ENCODE results near the gene ITM2C. TPM values are rescaled to one million over a fixed set of nuclear protein-coding genes. Genes with fewer than 3 reads are reported as not detected.

ITM2C gene
- total RNA-seq, 2 experiments from 2014 or later = 25.4 to 26.8 TPM

DNA sequence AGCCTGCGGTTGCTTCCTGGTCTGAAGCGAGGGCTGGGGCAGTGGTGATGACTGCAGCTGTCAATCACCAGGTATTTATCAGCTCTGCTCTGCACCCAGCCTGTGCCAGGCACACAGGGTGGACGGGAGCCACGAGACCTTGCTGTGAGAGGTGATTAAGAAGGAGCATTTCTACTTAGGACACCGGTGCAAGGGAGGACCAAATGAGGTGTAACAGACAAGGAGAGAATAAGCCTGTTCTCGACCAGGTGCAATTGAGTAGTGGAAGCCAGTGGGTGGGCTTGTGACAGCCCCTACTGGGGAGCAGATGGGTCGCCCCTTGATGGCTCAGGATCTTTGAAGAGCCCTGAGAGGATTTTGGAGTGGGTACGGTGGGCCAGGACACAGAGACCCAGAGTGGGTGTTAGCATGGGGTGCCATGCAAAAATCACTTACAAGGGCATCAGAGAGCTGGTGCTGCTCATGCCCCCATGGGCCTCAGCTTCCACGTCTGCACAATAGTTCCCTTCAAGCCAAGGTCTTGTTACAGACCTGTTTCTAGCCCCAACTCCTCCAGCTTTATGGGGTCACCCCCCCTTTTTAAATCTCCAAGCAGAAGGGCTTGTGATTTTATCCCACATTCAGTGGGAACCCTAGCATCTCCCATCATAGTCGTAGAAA is 35.7 kb downstream of the ITM2C start:
- peaks cover 30% of the 10 kb centered on the region for H3K4me1 Mint-ChIP-seq
- no peak overlapping the region for H3K27ac Mint-ChIP-seq
- peaks cover 30% of the 10 kb centered on the region for H3K27me3 Mint-ChIP-seq
- no peaks in the 10 kb centered on the region for H3K9me3 Mint-ChIP-seq
- no peaks in the 10 kb centered on the region for H3K36me3 Mint-ChIP-seq (ENCODE audit: low read depth)
- DNase-seq = peak; percentile 13
- CTCF ChIA-PET = interaction anchor here (1.6 to 11.5 kb wide), 4 partner anchors 73 to 156 kb away, joined by 3 to 230 read pairs (median 9); partner anchors contain the start of gene PSMD1
- no peak overlapping the region for H3K4me3 Mint-ChIP-seq
- POLR2A ChIA-PET = interaction anchor here (1.2 to 1.3 kb wide), 2 partner anchors 24 to 85 kb away, joined by 3 to 4 read pairs; partner anchors contain the start of gene GPR55

GRCh38 chr2:230901006-230901405 is 36.3 kb downstream of the ITM2C start:
- DNase-seq = peak; percentile 12
- H3K9me3 Mint-ChIP-seq = no peaks in the 10 kb centered on the region
- H3K4me1 Mint-ChIP-seq = peaks cover 35% of the 10 kb centered on the region
- H3K27ac Mint-ChIP-seq = no peak overlapping the region
- ChIA-PET POLR2A (interaction anchor here (1.3 to 1.9 kb wide), 3 partner anchors 24 to 86 kb away, joined by 4 to 12 read pairs (median 7); partner anchors contain the start of gene GPR55), CTCF (interaction anchor here (1.6 to 11.5 kb wide), 4 partner anchors 73 to 156 kb away, joined by 3 to 230 read pairs (median 9); partner anchors contain the start of gene PSMD1)
- H3K27me3 Mint-ChIP-seq = peaks cover 30% of the 10 kb centered on the region
- no peaks in the 10 kb centered on the region for H3K36me3 Mint-ChIP-seq (ENCODE audit: low read depth)
- H3K4me3 Mint-ChIP-seq = no peak overlapping the region

DNA sequence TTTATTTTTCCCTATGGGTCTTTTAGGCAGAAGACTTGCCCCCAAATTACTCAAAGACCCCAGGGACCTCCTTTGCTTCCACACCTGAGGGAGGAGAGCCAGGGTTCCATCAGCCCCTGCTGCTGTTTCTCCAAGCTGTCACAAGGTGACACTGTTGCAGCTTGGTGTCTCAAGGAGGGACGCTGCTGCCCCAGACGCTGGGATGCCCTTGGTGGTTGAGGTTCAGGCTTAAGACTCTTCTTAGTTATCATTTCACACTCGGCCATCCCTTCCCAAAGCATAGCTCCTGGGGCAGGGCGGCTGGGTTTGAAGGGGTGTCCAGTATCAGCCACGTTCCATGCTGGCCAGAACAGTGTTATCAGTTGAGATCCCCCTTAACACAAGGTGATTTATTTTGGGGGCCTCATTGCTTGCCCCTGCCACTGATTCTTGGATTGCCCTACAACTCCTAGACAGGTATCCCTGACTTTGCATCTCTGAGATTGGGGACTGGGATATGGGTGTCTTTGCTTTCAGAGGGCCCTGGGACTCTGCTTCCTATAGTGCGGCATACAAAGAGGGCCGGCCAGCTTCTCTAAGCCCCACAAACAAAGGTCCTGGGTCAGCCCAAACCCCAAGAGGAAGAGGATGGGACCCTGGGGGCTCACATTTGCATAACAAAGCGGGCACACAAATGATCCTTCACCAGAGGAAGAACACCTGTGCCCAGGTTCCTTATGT is 37.6 kb downstream of the ITM2C start:
- no peaks in the 10 kb centered on the region for H3K9me3 Mint-ChIP-seq
- no peak overlapping the region for H3K27ac Mint-ChIP-seq
- H3K4me1 Mint-ChIP-seq = peaks cover 41% of the 10 kb centered on the region
- ChIA-PET POLR2A (interaction anchor here (1.1 to 1.9 kb wide), 3 partner anchors 22 to 85 kb away, joined by 5 to 12 read pairs (median 7); partner anchors contain the start of gene GPR55), CTCF (interaction anchor here (0.7 to 11.5 kb wide), 17 partner anchors 10 to 165 kb away, joined by 3 to 230 read pairs (median 5); partner anchors contain the start of genes GPR55 and PSMD1)
- H3K36me3 Mint-ChIP-seq (ENCODE audit: low read depth) = no peaks in the 10 kb centered on the region
- peaks cover 22% of the 10 kb centered on the region for H3K27me3 Mint-ChIP-seq
- H3K4me3 Mint-ChIP-seq = no peak overlapping the region
- peak; percentile 58 for DNase-seq

DNA sequence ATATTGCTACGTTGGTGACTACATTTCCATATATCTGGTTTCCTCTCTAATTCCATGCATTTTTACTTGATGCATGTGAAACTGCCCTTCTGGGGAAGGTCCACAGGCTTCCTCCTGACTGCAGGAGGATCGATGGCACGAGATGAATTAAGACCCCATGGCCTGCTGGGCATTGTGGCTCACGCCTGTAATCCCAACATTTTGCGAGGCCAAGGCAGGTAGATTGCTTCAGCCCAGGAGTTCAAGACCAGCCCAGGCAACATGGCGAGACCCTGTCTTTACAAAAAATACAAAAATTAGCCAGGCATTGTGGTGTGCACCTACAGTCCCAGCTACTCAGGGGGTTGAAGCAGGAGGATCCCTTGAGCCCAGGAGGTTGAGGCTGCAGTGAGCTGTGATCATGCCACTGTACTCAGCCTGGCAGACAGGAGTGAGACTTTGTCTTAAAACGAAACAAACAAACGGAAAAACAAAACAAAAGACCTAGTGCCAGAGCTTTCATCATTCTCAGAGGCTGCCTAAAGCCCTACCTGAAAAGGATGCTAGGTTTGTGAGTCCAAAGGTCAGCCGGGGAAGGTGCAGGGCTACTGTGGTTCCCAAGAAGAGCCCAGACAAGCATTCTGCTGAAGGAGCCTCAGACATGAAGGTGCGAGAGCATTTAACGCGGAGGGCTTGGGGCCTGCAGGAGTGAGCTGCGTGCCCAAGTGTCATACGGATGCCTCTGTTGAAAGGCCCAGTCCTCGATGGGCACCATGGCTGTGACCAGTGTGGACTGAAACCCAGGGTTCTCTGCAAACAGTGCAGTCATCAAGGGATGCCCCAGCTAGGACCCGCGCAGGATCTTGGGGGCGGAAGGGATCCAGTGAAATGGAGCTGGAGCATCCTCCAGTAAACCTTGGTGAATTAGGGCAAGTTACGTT is 38.7 kb downstream of the ITM2C start:
- Mint-ChIP-seq H3K27ac (no peak overlapping the region), H3K9me3 (no peaks in the 10 kb centered on the region), H3K27me3 (peaks cover 18% of the 10 kb centered on the region), H3K36me3 (ENCODE audit: low read depth) (peaks cover 4% of the 10 kb centered on the region), H3K4me1 (peaks cover 50% of the 10 kb centered on the region), H3K4me3 (no peak overlapping the region)
- DNase-seq = peak; percentile 15
- ChIA-PET CTCF (interaction anchor here (0.8 to 11.5 kb wide), 11 partner anchors 9 to 164 kb away, joined by 3 to 230 read pairs (median 5); partner anchors contain the start of gene GPR55), POLR2A (interaction anchor here (0.7 to 6.0 kb wide), 4 partner anchors 21 to 89 kb away, joined by 3 to 51 read pairs (median 4); partner anchors contain the start of gene GPR55)

DNA sequence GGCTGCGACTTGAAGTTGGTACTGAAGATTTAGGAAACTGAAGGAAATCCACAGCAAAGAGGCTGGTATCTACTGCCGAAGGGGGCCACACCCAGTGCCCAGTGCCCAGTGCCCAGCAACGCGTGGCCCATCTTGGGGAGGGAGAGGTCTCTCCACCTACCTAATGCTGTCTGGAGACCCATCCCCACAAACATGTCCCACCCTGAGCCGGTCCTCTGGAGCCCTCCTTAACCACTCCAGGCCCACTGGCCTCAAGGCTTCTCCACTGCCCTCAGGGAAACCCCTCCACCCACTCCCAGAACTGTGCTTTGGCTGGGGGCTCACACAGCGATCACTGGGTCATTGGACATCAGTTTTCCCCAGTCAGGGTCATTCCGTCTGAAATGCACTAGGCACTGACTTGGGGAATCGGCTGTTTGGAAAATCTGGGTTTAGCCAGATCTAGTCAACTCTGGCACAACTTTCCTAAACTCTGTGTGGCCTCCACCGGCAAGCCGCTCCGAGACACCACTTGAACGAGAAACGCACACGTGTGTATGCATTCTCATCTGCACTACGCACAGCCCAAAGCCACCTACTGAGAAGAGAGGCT is 40.2 kb downstream of the ITM2C start:
- H3K27me3 Mint-ChIP-seq = peaks cover 18% of the 10 kb centered on the region
- no peaks in the 10 kb centered on the region for H3K9me3 Mint-ChIP-seq
- POLR2A ChIA-PET = interaction anchor here (0.7 to 6.0 kb wide), 5 partner anchors 10 to 81 kb away, joined by 3 to 51 read pairs (median 4); partner anchors contain the start of gene GPR55
- CTCF ChIA-PET = interaction anchor here (0.7 to 11.5 kb wide), 9 partner anchors 19 to 148 kb away, joined by 3 to 230 read pairs (median 5); partner anchors contain the start of gene GPR55
- no peak for DNase-seq
- no peak overlapping the region for H3K27ac Mint-ChIP-seq
- peaks cover 58% of the 10 kb centered on the region for H3K4me1 Mint-ChIP-seq
- peaks cover 14% of the 10 kb centered on the region for H3K36me3 Mint-ChIP-seq (ENCODE audit: low read depth)
- no peak overlapping the region for H3K4me3 Mint-ChIP-seq

- H3K27ac Mint-ChIP-seq = no peak overlapping the region
- ChIA-PET POLR2A (interaction anchor here (0.7 to 6.0 kb wide), 6 partner anchors 9 to 80 kb away, joined by 3 to 51 read pairs (median 4); partner anchors contain the start of gene GPR55), CTCF (interaction anchor here (0.6 to 11.5 kb wide), 8 partner anchors 18 to 746 kb away, joined by 3 to 230 read pairs (median 5); partner anchors contain the start of gene GPR55)
- peaks cover 17% of the 10 kb centered on the region for H3K27me3 Mint-ChIP-seq
- no peak overlapping the region for H3K4me3 Mint-ChIP-seq
- no peaks in the 10 kb centered on the region for H3K9me3 Mint-ChIP-seq
- H3K4me1 Mint-ChIP-seq = peaks cover 60% of the 10 kb centered on the region
- H3K36me3 Mint-ChIP-seq (ENCODE audit: low read depth) = peaks cover 20% of the 10 kb centered on the region
- DNase-seq = peak; percentile 65
Observed at GRCh38 chr2:230905448-230906421, 41.0 kb downstream of the ITM2C start.

GRCh38 chr2:230906471-230907230 is 41.9 kb downstream of the ITM2C start:
- Mint-ChIP-seq H3K9me3 (no peaks in the 10 kb centered on the region), H3K27me3 (peaks cover 19% of the 10 kb centered on the region), H3K4me3 (no peak overlapping the region), H3K27ac (no peak overlapping the region), H3K36me3 (ENCODE audit: low read depth) (peaks cover 21% of the 10 kb centered on the region), H3K4me1 (peaks cover 64% of the 10 kb centered on the region)
- CTCF ChIA-PET = interaction anchor here (0.7 to 11.5 kb wide), 4 partner anchors 18 to 81 kb away, joined by 4 to 230 read pairs (median 7); partner anchors contain the start of gene GPR55
- DNase-seq = no peak
- POLR2A ChIA-PET = interaction anchor here (1.6 to 6.0 kb wide), 3 partner anchors 8 to 79 kb away, joined by 5 to 51 read pairs (median 7); no protein-coding TSS in a partner anchor

DNA sequence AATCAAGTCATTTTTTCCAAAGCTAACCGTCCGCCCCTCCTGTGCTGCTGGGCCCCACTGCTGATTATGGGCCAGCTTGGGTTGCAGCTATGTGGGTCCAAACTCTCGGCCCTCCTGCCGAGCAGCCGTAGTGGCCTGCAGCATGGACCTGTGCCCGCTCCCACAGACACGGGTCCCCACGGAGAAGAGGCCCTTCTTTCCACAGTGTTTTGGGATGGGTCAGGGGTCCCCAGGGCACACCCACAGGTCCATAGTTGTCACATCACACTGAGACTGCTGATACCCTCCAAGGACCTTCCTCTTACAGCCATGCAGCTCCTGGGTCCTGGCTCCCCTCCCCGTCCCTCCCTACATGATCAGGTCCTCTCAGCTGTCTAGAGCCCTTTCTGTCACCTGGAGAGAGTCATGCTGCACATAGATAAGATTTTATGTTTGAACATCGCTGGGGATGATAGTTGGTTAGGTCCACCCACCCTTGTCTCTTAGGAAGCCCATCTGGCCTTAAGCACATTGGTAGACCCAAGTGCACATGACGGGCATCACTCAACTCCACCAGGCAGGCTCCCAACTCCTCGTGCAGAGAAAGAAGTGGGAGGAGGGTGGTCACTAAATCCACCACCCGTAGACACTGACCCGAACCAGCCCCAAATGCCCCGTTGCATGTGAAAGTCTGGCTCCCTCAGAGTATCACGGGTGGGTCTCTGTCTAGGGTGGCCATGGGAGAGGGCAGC is 42.8 kb downstream of the ITM2C start:
- DNase-seq = no peak
- no peaks in the 10 kb centered on the region for H3K9me3 Mint-ChIP-seq
- no peak overlapping the region for H3K4me3 Mint-ChIP-seq
- CTCF ChIA-PET = interaction anchor here (0.6 to 2.2 kb wide), 6 partner anchors 16 to 80 kb away, joined by 3 to 10 read pairs (median 4); partner anchors contain the start of gene GPR55
- POLR2A ChIA-PET = interaction anchor here (0.6 to 6.0 kb wide), 6 partner anchors 10 to 556 kb away, joined by 3 to 51 read pairs (median 4); partner anchors contain the start of gene NCL
- peaks cover 59% of the 10 kb centered on the region for H3K4me1 Mint-ChIP-seq
- H3K27me3 Mint-ChIP-seq = peaks cover 22% of the 10 kb centered on the region
- H3K27ac Mint-ChIP-seq = no peak overlapping the region
- H3K36me3 Mint-ChIP-seq (ENCODE audit: low read depth) = peaks cover 21% of the 10 kb centered on the region

GRCh38 chr2:230908092-230908594 is 43.4 kb downstream of the ITM2C start:
- H3K9me3 Mint-ChIP-seq = no peaks in the 10 kb centered on the region
- ChIA-PET CTCF (interaction anchor here (1.0 to 2.2 kb wide), 3 partner anchors 16 to 79 kb away, joined by 5 to 10 read pairs (median 6); partner anchors contain the start of gene GPR55), POLR2A (interaction anchor here (1.0 to 6.0 kb wide), 6 partner anchors 11 to 556 kb away, joined by 3 to 51 read pairs (median 4); partner anchors contain the start of gene NCL)
- peak overlapping the region; percentile 63 for H3K4me3 Mint-ChIP-seq
- no peak for DNase-seq
- H3K36me3 Mint-ChIP-seq (ENCODE audit: low read depth) = peaks cover 21% of the 10 kb centered on the region
- peaks cover 57% of the 10 kb centered on the region for H3K4me1 Mint-ChIP-seq
- H3K27ac Mint-ChIP-seq = peak overlapping the region; percentile 83
- H3K27me3 Mint-ChIP-seq = peaks cover 17% of the 10 kb centered on the region
